Nephron (organoid): ENCODE results near the gene MIGA1.
"Not testable (repeated sequence)": the region's sequence is repeated elsewhere in the genome, so short reads cannot be mapped to it uniquely, and the experiment has no call there.

Source experiments
- H3K27ac Mint-ChIP-seq, 3 experiments: 2 replicates each; pipeline ENCODE4 v1.8.0; 2020; ENCODE audit warnings: mixed read lengths in 3 of 3, mild to moderate bottlenecking in 2 of 3, moderate library complexity in 1 of 3
- H3K27me3 Mint-ChIP-seq: 2 replicates; pipeline ENCODE4 v1.8.0; 2021; ENCODE audit warnings: low read depth, mild to moderate bottlenecking, moderate library complexity, mixed read lengths
- H3K36me3 Mint-ChIP-seq: 2 replicates; pipeline ENCODE4 v1.8.0; 2020; ENCODE audit warnings: low read depth, mixed read lengths
- H3K4me1 Mint-ChIP-seq: 2 replicates; pipeline ENCODE4 v1.8.0; 2020; ENCODE audit warnings: mixed read lengths
- H3K4me3 Mint-ChIP-seq, 3 experiments: 2 replicates each; pipeline ENCODE4 v1.8.0; 2020; ENCODE audit warnings: mild to moderate bottlenecking in 3 of 3, mixed read lengths in 3 of 3, moderate library complexity in 2 of 3
- H3K9me3 Mint-ChIP-seq: 2 replicates; pipeline ENCODE4 v1.8.0; 2020; ENCODE audit warnings: mixed read lengths
- CTCF ChIP-seq, 3 experiments: fragments of 200-600 bp; sonication (generic); IDR thresholded peaks; one replicate each; pipeline ENCODE4 v1.5.0; 2021; ENCODE audit warnings: antibody characterized with exemption in 3 of 3; ENCODE audit not compliant: unreplicated experiment in 3 of 3

Gene MIGA1

DNA sequence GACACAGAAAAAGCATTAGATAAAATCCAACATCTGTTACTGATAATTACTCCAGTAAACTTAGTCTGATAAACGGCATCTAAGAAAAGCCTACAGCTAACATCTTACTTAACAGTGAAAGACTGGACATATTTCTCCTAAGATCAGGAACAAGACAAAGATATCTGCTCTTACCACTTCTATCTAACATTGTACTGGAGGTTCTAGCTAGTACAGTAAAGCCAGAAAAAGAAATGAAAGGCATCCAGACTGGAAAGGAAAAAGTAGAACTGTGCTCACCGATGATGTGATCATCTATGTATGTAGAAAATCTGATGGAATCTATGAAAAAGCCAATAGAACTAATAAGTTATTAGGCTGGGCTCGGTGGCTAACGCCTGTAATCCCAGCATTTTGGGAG, 130.7 kb downstream of the MIGA1 start:
- H3K4me1 Mint-ChIP-seq, result no peaks in the 10 kb centered on the region
- no peak overlapping the region for H3K4me3 Mint-ChIP-seq
- no peaks in the 10 kb centered on the region for H3K36me3 Mint-ChIP-seq
- no peak overlapping the region for H3K27ac Mint-ChIP-seq
- no peaks in the 10 kb centered on the region for H3K9me3 Mint-ChIP-seq
- TF ChIP-seq CTCF (IDR thresholded peaks at IDR 0.05; ENCODE audit: unreplicated experiment in 3 of 3), result no peak
- no peaks in the 10 kb centered on the region for H3K27me3 Mint-ChIP-seq

- peaks cover 21% of the 10 kb centered on the region for H3K36me3 Mint-ChIP-seq
- not testable (repeated sequence) for H3K27me3 Mint-ChIP-seq, H3K4me3 Mint-ChIP-seq, H3K9me3 Mint-ChIP-seq, H3K4me1 Mint-ChIP-seq, H3K27ac Mint-ChIP-seq
Observed at GRCh38 chr1:77918918-77919317, 139.5 kb downstream of the MIGA1 start.

DNA sequence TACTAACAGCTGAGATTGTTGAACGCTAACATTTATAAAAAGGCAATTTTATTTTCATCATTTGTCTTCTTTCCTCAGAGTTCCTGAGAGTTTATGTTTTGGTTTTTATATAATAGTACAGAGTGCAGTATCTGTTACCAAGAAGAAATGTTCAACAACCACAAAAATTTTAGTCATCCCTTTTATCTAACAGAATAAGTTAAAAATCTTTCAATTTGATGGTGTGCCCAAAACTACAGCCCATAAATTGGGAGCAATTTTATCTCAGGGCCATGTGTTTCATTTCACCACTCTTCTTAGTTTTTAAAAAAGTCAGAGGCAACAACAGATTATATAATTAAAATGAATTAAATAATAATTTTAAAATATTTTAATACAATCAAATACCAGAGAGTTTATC, 146.1 kb downstream of the MIGA1 start:
- Mint-ChIP-seq H3K4me1 (no peaks in the 10 kb centered on the region), H3K36me3 (peaks cover 24% of the 10 kb centered on the region), H3K4me3 (no peak overlapping the region), H3K9me3 (no peaks in the 10 kb centered on the region), H3K27me3 (no peaks in the 10 kb centered on the region), H3K27ac (no peak overlapping the region)
- no peak for TF ChIP-seq CTCF (IDR thresholded peaks at IDR 0.05; ENCODE audit: unreplicated experiment in 3 of 3)

- Mint-ChIP-seq H3K4me3 (no peak overlapping the region), H3K9me3 (no peaks in the 10 kb centered on the region), H3K4me1 (no peaks in the 10 kb centered on the region), H3K27ac (no peak overlapping the region), H3K36me3 (peaks cover 28% of the 10 kb centered on the region), H3K27me3 (no peaks in the 10 kb centered on the region)
- no peak for TF ChIP-seq CTCF (IDR thresholded peaks at IDR 0.05; ENCODE audit: unreplicated experiment in 3 of 3)
Observed at GRCh38 chr1:77925956-77926355, 146.5 kb downstream of the MIGA1 start.

- no peak overlapping the region for H3K4me3 Mint-ChIP-seq
- no peaks in the 10 kb centered on the region for H3K4me1 Mint-ChIP-seq
- TF ChIP-seq CTCF (IDR thresholded peaks at IDR 0.05; ENCODE audit: unreplicated experiment in 3 of 3), result no peak
- no peak overlapping the region for H3K27ac Mint-ChIP-seq
- H3K36me3 Mint-ChIP-seq, result peaks cover 28% of the 10 kb centered on the region
- no peaks in the 10 kb centered on the region for H3K9me3 Mint-ChIP-seq
- no peaks in the 10 kb centered on the region for H3K27me3 Mint-ChIP-seq
Observed at GRCh38 chr1:77926561-77927357, 147.3 kb downstream of the MIGA1 start.

- Mint-ChIP-seq H3K9me3 (no peaks in the 10 kb centered on the region), H3K36me3 (peaks cover 28% of the 10 kb centered on the region), H3K4me3 (no peak overlapping the region), H3K27me3 (no peaks in the 10 kb centered on the region), H3K4me1 (no peaks in the 10 kb centered on the region), H3K27ac (no peak overlapping the region)
- no peak for TF ChIP-seq CTCF (IDR thresholded peaks at IDR 0.05; ENCODE audit: unreplicated experiment in 3 of 3)
Observed at GRCh38 chr1:77927414-77927813, 148.0 kb downstream of the MIGA1 start.
